Measurements from ENCODE around the gene UGT2B17. TPM values are rescaled to one million over a fixed set of nuclear protein-coding genes. Genes with fewer than 3 reads are reported as not detected.
"Not testable (repeated sequence)": the region's sequence is repeated elsewhere in the genome, so short reads cannot be mapped to it uniquely, and the experiment has no call there.

UGT2B17 gene
- total RNA-seq, 1 donor from 2014 or later, result not detected

- intact Hi-C loops (cut with micrococcal nuclease), result no loop called here
Observed at GRCh38 chr4:68569466-68570121, 6.5 kb downstream of the UGT2B17 start.

DNA sequence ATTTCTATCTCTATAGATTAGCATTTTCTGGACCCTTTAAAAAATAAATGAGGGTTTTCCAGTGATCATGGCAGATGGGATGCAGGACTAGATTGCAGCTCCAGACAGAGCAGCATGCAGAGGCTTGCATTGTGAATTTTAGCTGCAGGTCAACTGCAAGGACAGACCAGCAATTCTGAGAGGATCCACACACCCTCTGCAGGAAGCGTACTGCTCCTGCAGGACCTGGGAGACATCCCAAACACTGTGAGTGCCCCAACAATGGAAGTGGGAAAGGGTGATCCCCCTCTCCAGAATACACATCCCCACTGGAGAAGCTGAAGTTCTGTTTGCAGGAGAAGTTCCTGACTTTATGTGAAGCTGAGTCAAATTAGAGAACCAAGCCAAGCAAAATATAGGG lies 7.1 kb downstream of the UGT2B17 start:
- intact Hi-C loops (cut with micrococcal nuclease), result not testable (repeated sequence)

- intact Hi-C loops (cut with micrococcal nuclease), result not testable (repeated sequence)
Observed at GRCh38 chr4:68568535-68568934, 7.6 kb downstream of the UGT2B17 start.

- intact Hi-C loops (cut with micrococcal nuclease), result not testable (repeated sequence)
Observed at GRCh38 chr4:68566364-68566763, 9.8 kb downstream of the UGT2B17 start.

GRCh38 chr4:68565082-68565481 lies 11.0 kb downstream of the UGT2B17 start:
- intact Hi-C loops (cut with micrococcal nuclease), result not testable (repeated sequence)

DNA sequence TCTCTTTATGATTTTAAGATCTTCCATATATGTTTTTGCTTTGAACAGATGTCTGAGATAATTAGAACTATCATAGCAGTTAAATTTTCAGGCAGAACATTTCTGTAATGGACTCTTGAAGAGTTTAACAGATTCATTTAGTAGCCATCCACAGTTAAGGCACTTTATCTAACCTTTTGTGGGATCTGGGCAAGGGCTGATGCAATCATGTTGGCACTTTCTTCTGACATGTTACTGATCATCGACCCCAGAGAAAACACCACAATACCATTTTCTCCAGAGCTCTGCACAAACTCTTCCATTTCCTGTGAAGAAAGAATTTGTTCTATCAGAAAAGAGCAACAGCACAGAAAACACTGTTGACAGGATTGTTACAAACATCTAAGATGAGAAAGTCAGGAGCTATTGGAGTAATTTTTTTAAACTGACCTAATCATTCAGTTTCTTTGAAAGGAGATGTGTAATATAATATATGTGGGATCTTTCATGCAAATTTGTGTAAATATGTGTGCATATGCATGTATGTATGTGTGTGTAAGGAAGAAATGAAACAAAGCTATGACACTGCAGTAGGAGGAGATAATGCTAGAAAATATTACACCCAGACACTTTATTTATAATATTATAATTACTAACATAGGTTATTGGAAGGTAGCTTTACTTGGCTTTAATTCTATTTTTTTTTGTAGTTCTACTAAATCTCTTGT lies 15.6 kb downstream of the UGT2B17 start:
- intact Hi-C loops (cut with micrococcal nuclease), result not testable (repeated sequence)

GRCh38 chr4:68553830-68554229 lies 22.3 kb downstream of the UGT2B17 start:
- intact Hi-C loops (cut with micrococcal nuclease), result not testable (repeated sequence)

DNA sequence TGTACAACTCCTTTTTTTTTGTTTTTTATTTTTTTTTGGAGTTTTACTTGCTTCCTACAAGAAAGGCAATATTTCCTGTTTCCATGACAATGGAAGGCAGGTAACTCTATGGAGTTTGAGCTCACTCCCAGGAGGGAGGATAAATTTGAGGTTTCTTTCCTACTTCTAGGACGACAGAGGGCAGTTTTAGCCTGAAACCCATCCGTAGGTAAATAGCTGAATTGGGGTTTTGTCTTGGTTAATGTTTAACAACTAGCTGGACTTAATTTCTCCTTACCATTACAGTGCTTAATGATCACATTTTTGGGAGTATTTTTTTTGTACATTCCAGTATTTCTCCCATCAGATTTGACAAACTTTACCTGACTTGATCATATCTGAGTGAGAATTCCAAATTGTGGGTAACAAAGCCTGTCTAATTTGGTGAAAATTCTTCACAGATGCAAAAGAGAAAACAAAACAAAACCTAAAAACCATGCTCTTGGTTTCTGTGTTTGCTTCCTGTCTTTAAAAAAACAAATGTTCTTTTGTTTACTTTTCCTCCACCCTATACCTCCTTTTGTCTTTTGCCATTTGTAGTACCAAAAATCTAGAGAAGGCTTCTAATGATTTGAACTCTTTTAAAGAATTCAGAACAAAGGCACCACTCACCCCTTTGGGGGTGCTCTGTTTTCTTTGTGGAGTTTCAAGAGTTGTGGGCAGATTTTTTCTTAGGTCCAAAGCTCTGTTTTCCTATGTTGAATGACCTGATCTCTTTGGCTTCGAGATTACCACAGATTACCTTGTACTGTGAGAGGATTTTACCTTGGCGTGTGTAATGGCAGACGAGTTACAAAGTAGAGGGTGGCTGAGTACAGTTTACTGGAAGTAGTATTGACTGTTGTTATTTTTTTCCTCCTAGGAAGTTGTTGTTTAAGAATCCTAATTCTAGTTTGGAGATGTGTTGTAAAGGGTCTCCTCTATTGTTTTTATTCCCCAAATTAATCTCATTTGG lies 23.0 kb downstream of the UGT2B17 start:
- intact Hi-C loops (cut with micrococcal nuclease), result not testable (repeated sequence)

GRCh38 chr4:68542742-68543141 lies 33.4 kb downstream of the UGT2B17 start:
- intact Hi-C loops (cut with micrococcal nuclease), result not testable (repeated sequence)

- intact Hi-C loops (cut with micrococcal nuclease), result no loop called here
Observed at GRCh38 chr4:68536375-68536774, 39.7 kb downstream of the UGT2B17 start.

DNA sequence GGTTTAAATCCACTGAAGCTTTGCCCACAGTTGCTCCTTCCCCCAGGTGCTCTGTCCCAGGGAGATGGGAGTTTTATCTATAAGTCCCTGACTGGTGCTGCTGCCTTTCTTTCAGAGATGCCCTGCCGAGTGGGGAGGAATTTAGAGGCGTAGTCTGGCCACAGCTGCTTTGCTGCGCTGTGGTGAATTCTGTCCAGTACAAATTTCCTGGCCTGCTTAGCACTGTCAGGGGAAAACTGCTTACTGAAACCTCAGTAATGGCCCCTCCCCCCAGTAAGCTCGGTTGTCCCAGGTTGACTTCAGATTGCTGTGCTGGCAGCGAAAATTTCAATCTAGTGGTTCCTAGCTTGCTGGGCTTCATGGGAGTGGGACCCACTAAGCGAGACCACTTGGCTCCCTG lies 40.1 kb downstream of the UGT2B17 start:
- intact Hi-C loops (cut with micrococcal nuclease), result no loop called here

- intact Hi-C loops (cut with micrococcal nuclease), result not testable (repeated sequence)
Observed at GRCh38 chr4:68522232-68522631, 53.9 kb downstream of the UGT2B17 start.

- intact Hi-C loops (cut with micrococcal nuclease), result no loop called here
Observed at GRCh38 chr4:68520985-68521384, 55.1 kb downstream of the UGT2B17 start.

DNA sequence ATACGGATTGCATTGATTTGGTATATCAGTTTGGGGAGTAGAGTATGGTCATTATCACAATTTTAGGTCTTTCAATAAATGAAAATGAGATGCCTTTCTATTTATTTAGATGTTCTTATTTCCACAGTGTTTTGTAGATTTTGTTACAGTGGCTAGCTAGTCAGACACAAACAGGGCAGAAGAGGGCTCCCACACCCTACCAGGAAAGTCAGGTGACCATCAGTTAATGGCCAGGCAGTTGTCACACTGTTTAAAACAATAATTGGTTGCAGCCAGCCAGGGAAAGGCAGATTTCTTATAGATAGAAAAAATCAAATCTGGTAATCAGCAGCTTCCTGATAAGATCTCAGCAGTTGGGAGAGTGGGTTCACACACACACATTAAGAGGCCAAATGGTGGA lies 57.2 kb downstream of the UGT2B17 start:
- intact Hi-C loops (cut with micrococcal nuclease), result no loop called here

GRCh38 chr4:68505452-68505851 lies 70.7 kb downstream of the UGT2B17 start:
- intact Hi-C loops (cut with micrococcal nuclease), result not testable (repeated sequence)

GRCh38 chr4:68504836-68505235 lies 71.3 kb downstream of the UGT2B17 start:
- intact Hi-C loops (cut with micrococcal nuclease), result not testable (repeated sequence)

- intact Hi-C loops (cut with micrococcal nuclease), result not testable (repeated sequence)
Observed at GRCh38 chr4:68503462-68503861, 72.7 kb downstream of the UGT2B17 start.

DNA sequence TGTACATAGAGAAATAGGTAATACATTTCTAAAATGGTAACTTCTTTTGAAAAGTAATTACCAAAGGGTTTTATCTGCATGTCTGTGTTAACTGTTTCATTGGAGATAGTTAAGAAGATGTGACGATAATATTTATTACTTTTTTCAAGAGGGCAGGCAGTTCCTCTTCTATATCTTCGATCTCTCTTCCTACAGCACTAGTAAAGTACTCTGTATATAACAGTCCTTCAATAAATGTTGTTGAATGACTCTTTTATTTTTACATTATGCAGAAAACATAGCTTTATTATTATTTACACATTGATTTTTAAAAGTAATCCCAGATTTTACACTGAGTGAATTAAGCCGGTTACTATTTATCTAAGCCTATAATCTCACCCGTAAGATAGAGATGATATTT lies 77.1 kb downstream of the UGT2B17 start:
- intact Hi-C loops (cut with micrococcal nuclease), result loop anchor here (2.0 kb wide), 2 partner anchors 226 to 526 kb away; no protein-coding TSS in a partner anchor

- intact Hi-C loops (cut with micrococcal nuclease), result loop anchor here (1.0 to 2.0 kb wide), 3 partner anchors 226 to 672 kb away; no protein-coding TSS in a partner anchor
Observed at GRCh38 chr4:68498413-68499007, 77.6 kb downstream of the UGT2B17 start.

- intact Hi-C loops (cut with micrococcal nuclease), result no loop called here
Observed at GRCh38 chr4:68494688-68495087, 81.4 kb downstream of the UGT2B17 start.

DNA sequence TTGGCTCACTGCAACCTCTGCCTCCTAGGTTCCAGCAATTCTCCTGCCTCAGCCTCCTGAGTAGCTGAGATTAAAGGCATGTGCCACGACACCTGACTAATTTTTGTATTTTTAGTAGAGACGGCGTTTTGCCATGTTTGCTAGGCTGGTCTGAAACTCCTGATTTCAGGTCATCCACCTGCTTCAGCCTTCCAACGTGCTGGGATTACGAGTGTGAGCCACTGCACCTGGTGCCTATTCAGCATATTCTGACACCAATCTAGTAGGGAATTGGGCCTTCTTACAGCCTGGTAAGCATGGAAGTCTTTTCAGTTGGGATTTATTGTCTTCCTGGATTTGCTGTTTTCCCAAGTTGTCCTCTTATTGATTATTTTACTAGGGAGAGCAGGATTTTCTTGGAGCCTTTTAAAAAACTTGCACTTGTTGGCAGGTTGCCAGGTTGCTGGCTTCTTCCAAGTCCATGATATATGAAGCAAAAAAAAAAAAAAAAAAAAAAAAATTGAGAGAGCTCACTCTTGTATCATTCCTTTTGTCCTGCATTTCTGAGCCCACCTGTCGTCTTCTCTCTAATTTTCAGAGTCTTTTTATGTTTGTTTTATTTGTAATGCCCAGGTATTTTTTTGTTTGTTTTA lies 85.2 kb downstream of the UGT2B17 start:
- intact Hi-C loops (cut with micrococcal nuclease), result no loop called here
